Liver (tissue), 3 donors: ENCODE measurements around the gene ZFYVE28.

Experiments
- CTCF ChIP-seq: fragments of 150-350 bp; IDR thresholded peaks from 2 replicates; pipeline ENCODE4 v1.5.1; 2017; ENCODE audit warnings: improper control_type of control experiment, low read depth, low read length; ENCODE audit not compliant: missing input control
- GABPA ChIP-seq, 2 donors: IDR thresholded peaks in 1 of 2; conservative IDR thresholded peaks in 1 of 2; 2 replicates each; pipeline ENCODE4 v1.6.1; 2016; ENCODE audit warnings: antibody characterized with exemption in 2 of 2, mild to moderate bottlenecking in 1 of 2, moderate library complexity in 1 of 2
- JUND ChIP-seq, 2 donors: IDR thresholded peaks; 2 replicates each; pipeline ENCODE4 v1.6.1; 2016; ENCODE audit warnings: antibody characterized with exemption in 2 of 2
- RAD21 ChIP-seq, 2 donors: IDR thresholded peaks; 2 replicates each; pipeline ENCODE4 v1.6.1; 2016; ENCODE audit warnings: antibody characterized with exemption in 2 of 2, mild to moderate bottlenecking in 2 of 2
- REST ChIP-seq: IDR thresholded peaks from 2 replicates; pipeline ENCODE4 v1.6.1; 2016; ENCODE audit warnings: antibody characterized with exemption, mild to moderate bottlenecking
- SP1 ChIP-seq: IDR thresholded peaks from 2 replicates; pipeline ENCODE4 v1.6.1; 2018; ENCODE audit warnings: antibody characterized with exemption, mild to moderate bottlenecking
- TAF1 ChIP-seq: conservative IDR thresholded peaks from 2 replicates; pipeline ENCODE4 v1.6.1; 2016; ENCODE audit warnings: antibody characterized with exemption, mild to moderate bottlenecking
- YY1 ChIP-seq: IDR thresholded peaks from 2 replicates; pipeline ENCODE4 v1.6.1; 2016; ENCODE audit warnings: antibody characterized with exemption, mild to moderate bottlenecking
- TF ChIP-seq, protein P1 (sequence below): IDR thresholded peaks from 2 replicates; pipeline ENCODE4 v1.6.1; 2016; ENCODE audit warnings: antibody characterized with exemption
- donor health status: healthy.
- donor health status: healthy.

- no peak for TF ChIP-seq CTCF
- TF ChIP-seq YY1 = no peak
- no peak for TF ChIP-seq REST
- TF ChIP-seq JUND (IDR thresholded peaks at IDR 0.05) = no peak
- TF ChIP-seq SP1 = no peak
- TF ChIP-seq, protein P1, sequence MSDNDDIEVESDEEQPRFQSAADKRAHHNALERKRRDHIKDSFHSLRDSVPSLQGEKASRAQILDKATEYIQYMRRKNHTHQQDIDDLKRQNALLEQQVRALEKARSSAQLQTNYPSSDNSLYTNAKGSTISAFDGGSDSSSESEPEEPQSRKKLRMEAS = no peak
- no peak for TF ChIP-seq TAF1
- no peak for TF ChIP-seq GABPA (IDR thresholded peaks at IDR 0.05 in 1 of 2, conservative IDR thresholded peaks at IDR 0.05 in 1 of 2)
- TF ChIP-seq RAD21 (IDR thresholded peaks at IDR 0.05) = no peak
Observed at GRCh38 chr4:2360396-2360730, 58.1 kb downstream of the ZFYVE28 start.
